Tibial nerve (tissue), 4 donors: ENCODE data around the gene VPS26B.

Experiments used
- CTCF ChIP-seq, 5 experiments: fragments of 200-600 bp in 3 of 5; fragments of 450-650 bp in 2 of 5; sonication (generic) in 3 of 5; IDR thresholded peaks; one replicate each; pipeline ENCODE4 v1.5.1; 2016 to 2019; ENCODE audit warnings: antibody characterized with exemption in 5 of 5, mild to moderate bottlenecking in 3 of 5, moderate library complexity in 2 of 5
- EP300 ChIP-seq, 2 donors: sonication (generic); formaldehyde crosslinking; IDR thresholded peaks; one replicate each; pipeline ENCODE4 v1.6.1; 2017; ENCODE audit warnings: antibody characterized with exemption in 2 of 2, mild to moderate bottlenecking in 1 of 2
- POLR2A ChIP-seq, 2 donors: fragments of 450-650 bp; IDR thresholded peaks; one replicate each; pipeline ENCODE4 v1.6.1; 2017; ENCODE audit warnings: antibody characterized with exemption in 2 of 2, mild to moderate bottlenecking in 2 of 2, moderate library complexity in 2 of 2

- peak in 2 of 5 experiments; percentile 12 to 14 for TF ChIP-seq CTCF (IDR thresholded peaks at IDR 0.05)
- TF ChIP-seq POLR2A (IDR thresholded peaks at IDR 0.05), result no peak
- no peak for TF ChIP-seq EP300 (IDR thresholded peaks at IDR 0.05)
These were observed 37.4 kb downstream of the VPS26B start for GRCh38 chr11:134261626-134262488.
